HG03521 (cell line): Measurements from ENCODE around the gene IGF2BP2.
"Not testable (repeated sequence)": the region's sequence is repeated elsewhere in the genome, so short reads cannot be mapped to it uniquely, and the experiment has no call there.

Experiments used
- ATAC-seq: cut with Tn5 transposase; IDR thresholded peaks from one replicate; pipeline ENCODE4 v1.9.1; 2021; ENCODE audit warnings: mild to moderate bottlenecking, moderate library complexity; ENCODE audit not compliant: unreplicated experiment

The IGF2BP2 gene

DNA sequence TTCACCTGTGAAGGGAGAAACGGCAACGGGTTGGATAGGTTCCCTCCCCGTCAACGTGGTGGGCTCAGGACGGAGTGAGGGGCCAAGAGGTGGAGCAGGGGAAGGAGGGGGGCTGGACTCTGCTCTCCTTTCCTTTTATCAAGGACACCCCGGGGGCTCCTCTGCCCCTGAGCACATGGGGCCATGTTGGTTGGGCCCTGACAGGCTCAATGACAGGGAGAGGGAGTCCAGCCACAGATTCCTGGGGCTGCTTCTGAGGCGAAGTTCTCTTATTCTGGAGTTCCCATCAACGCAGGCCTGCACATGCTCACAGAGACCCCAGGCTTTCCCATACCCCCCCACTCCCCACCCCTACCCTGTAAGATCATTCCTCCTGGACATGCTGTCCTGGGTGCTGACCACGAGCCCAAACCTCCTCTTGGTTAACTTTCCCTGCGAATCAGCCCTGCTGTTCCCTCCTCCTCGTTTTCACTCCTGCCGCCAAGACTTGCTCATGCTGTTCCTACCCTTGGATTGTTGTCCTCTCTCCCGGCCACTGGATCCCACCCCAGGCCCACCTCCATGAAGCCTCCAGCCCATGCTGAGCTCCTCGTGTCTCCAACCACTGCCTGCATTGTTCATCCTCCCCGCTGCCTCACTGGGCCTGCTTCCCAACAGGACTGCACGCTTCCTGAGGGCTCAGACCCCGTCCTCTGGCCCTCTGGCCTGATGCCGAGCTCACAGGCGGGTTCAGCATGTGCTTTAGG lies 177.5 kb downstream of the IGF2BP2 start:
- ATAC-seq, result no peak

DNA sequence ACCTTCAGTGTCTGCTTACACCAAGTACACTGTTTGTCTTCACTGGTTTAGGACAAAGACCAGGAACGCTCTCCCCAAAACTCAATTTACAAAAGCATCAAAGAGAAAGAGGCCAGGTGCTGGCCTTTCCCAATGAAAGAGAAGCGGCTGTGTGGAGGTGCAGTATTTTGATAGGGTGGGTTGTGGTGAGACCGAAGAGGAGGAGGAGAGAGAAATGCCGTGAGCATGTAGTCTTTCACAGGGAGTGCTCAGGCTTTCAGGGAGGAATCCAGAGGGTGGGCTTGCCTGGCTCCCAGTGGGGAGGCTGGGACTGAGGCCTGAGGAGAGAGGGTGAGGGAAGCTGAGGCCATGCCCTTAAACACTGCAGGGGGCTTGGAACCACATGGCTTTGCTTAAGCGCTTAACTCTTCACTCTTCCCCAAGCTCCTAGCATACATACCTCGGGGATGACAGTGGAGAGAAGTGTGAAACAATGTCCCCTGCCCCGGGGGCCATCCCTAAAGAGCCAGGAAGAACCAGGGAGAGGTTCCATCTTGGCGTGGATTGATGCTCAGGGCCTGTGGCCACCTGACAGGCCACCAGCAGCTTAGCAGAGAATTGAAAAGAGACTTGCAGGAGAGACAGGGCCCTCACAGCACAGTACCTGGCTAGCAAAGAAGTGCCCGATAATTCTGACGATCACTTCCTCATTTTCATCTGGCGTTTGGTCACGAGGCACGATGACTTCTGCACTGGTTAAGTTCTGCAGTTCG lies 178.3 kb downstream of the IGF2BP2 start:
- ATAC-seq, result no peak

DNA sequence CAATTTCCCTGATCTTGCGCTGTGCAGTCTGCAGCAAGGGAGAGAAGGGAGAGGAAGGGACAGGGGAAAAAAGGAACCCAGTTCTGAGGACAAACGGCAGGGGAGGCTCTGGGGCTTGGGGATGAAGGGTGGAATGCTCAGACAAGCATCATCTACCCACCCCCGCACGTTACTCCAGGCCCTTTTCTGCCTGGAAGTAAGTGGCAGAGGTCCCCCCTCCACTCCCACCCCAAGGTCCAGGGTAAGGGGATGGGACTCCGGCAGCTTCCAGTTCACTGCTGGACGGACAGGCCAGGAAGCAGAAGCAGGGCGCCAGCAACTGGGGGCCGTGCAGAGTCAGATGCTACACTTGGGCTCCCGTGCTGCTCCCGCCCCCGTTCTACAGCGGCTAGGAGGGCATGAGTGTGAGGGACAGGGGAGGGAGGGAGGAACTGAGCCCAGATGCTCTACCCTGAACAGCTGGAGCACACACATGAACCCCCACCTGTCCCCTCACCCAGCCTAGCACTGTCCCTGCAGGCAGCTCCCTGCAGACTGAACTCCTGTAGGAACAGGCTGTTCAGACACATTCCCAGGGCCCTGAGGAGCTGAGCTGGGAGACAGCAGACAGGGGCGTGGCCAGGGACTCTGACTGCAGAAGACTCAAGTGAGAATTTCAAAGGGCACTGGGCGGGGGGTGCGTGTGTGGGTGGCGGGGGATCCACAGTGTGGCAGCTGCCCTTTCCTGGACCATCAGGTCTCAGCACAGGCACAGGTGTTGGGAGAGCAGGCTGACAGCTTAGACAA lies 179.1 kb downstream of the IGF2BP2 start:
- ATAC-seq, result no peak

DNA sequence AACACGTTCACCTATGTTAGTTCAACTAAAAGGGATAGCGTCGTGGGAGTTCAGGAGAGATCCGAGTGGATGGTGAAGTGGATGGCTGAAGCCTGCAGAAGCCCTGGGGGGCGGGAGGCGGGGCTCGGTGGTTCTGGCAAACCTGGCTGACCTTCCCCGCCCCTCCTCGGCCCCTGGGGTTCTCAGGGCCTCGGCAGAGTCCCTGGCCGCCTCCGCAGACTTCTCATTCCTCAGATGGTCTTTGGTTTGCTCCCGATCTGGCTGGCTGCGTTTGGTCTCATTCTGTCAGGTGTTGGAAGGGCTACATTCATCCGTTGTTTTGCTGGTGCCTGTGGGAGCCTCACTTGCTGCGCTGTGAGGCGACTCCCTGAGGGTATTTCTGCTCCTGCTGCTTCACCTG lies 179.7 kb downstream of the IGF2BP2 start:
- ATAC-seq, result not testable (repeated sequence)

DNA sequence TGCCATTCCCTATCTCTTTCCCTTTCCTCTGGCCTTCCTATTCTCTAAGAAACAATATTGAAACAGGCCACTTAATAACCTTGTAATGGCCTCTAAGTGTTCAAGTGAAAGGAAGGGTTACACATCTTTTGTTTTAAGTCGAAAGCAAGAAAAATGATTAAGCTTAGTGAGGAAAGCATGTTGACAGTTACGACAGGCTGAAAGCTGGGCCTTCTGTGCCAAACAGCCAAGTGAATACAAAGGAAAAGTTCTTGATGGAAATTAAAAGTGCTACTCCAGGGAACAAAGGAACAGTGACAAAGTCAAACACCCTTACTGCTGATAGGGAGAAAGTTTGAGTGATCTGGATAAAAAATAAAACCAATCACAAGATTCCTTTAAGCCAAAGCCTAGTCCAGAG lies 184.5 kb downstream of the IGF2BP2 start:
- no peak for ATAC-seq

DNA sequence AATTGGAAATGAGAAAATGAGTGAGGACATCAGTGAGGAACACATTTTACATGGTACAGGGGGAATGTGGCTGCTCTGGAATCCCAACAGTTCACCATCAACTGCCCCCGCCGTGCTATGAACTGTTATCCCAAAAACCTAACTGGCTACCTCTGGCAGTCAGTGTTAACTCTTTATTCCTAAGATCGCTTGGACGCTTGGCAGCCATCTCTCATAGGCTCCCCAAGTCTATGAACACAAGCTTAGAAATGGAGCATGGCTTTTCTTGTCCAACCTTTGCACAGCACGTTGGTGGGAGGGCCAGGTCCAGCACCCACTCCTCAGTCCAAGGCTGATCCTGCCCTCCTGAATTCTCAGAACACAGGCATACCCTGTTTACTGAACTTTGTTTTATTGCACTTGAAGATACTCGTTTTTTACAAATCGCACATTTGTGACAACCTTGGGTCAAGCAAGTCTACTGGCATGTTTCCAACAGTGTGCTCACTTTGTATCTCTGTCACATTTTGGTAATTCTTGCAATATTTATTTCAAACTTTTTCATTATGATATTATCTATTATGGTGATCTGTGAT lies 185.1 kb downstream of the IGF2BP2 start:
- ATAC-seq, result no peak

DNA sequence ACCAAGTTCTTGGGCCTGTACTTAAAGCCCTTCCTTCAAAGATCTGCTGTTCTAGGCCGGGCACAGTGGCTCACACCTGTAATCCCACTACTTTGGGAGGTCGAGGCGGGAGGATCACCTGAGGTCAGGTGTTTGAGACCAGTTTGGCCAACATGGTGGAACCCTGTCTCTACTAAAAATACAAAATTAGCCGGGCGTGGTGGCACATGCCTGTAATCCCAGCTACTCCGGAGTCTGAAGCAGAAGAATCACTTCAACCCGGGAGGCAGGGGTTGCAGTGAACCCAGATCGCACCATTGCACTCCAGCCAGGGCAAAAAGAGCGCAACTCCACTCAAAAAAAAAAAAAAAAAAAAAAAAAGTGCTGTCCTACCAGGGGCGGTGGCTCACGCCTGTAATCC lies 186.2 kb downstream of the IGF2BP2 start:
- not testable (repeated sequence) for ATAC-seq

DNA sequence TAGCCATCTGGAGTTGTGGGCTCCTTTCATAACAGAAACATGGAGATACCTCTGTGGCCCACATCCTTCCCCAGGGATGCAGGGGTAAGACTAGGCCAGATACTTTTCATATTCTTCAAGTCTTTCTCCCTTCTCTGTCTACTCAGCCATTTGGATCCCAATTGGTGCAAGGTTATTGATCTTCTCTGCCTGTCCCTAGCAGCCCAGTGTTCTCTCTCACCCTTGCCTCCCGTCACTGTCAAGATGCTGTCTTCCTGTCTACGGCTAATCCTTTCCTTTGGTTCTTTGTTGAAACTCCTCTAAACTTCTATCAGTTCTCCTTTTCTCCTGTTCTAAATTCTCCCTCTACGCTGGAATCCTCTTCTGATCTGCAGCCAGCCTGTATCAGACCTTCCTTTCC lies 187.5 kb downstream of the IGF2BP2 start:
- no peak for ATAC-seq

DNA sequence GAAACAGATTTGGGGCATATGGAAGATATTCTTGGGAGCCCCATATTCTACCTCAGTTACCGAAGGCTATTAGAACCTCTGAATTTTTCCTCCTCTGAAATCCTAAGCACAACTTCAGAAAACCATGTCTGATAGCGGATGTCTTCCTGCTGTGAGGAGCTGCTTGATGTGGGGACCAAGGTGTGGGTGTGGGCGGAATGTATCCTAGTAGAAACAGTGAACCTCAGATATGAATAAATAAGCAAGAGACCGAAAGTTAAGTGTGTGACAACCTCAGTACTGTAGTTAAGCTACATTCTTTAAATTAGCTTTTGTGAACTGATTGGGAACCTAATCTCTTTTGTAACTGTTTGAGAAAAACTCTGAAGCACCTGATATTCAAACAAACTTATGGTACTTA lies 191.8 kb downstream of the IGF2BP2 start:
- ATAC-seq, result no peak

DNA sequence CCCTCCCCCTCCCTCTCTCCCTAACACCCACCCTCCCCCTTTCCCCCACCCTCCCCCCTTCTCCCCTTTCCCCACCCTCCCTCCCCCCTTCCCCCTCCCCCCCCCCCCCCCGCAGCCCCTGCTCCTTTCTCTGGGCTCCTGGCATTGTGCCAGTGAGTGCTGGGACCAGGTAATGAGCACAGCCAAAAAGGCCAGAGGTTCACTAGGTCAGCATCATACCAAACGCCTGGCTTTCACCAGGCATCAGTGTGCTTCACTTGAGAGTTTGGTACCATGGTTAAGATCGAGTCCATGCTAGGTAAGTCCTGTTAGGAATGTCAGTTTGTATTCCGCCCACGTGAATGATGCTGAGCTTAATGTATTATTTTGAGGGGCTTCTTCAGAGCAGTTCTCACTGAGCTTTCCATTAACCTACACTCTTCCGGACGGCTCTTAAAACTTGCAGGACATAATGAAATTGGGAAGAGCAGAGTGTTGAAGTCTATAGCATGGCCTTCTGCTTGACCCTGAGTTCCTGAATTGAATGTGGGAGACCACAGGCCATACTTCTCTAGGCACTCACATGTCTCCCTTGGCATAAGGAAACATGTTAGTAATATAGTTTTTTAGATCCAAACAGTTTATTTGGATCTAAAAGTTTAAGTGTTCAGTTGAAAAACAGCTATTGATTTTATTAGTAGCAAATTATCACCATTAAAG lies 193.2 kb downstream of the IGF2BP2 start:
- no peak for ATAC-seq

DNA sequence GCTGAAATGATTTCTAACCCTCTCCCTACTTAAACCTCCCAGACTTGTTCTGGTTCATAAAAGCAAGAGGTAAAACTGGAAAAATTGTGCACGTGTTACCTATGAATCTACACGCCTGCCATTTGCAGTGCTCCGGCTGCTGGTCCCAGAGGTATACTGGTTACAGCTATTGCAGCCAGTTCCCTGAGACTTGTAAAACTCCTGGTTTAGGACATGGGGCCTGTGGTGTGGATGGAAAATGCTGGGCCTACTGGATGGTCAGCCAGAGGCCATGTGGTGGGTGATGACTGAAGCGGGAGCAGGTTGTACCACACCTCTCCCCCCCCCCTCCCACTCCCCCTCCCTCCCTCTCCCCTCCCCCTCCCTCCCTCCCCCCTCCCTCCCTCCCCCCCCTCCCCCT lies 193.7 kb downstream of the IGF2BP2 start:
- ATAC-seq, result no peak

DNA sequence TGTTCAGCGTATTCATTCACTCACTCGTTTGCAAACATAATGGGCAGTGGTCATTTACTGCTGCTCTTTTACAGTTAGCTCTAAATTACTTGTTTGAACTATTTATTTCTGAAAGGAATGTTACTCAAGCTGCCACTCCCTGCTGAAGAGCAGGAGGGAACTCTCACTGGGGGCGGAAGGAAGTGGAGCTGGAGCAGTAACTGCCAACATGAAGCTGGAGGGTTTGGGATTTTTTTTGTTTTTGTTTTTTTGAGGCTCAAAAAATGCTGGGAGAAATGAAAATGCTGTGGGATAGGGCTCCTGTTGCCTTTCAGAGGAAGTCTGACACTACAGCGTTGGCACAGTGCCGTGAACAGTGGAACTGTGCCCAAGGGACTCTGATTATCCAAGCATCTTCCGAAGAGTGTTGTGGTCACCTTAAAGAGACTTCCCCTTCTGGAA lies 194.6 kb downstream of the IGF2BP2 start:
- no peak for ATAC-seq

DNA sequence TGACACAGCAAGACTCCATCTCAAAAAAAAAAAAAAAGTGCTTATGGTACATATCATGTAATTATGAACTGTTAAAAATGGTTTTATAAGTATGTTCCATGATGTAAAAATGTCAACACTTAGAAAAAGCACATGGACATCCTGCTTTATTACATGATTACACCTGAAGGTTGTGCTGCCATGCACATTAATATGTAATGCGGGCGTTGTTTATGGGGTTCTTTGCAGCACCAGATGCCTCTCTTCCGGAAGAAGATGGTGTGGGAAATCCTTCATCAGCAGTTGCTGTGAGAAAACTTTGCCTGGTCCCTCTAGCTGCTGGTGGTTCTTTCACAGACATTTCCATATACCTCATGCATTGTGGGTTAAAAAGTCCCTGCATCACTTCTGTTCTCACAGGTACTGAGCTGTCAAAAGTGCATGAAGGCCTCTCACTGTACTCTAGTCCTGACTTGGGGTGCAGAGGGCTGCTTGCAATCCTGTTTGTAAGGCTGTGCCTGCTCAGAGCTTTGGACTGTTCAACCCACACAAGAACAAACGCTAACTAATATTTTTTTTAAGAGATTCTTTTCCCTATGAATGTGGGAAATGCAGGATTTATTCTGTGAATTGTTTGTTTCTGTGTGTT lies 195.2 kb downstream of the IGF2BP2 start:
- ATAC-seq, result no peak

DNA sequence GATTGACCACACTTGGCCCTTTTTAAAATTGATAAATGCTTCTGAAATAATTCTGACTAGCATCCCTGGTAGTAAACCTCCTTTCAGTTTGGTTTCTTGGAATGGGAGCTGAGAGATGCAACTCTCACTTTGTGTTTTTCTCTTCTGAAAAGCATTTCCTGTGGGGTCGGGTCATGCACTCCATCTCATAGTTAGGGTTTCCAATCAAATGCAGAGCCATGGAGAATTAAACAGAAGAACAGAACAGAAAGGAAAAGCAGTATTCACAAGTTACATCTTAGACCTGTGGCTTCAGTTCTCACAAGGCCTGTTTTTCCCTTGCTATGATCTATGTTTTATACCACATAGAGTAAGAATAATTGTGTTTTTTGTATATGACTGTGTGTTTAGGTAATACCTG lies 199.1 kb downstream of the IGF2BP2 start:
- ATAC-seq, result no peak

DNA sequence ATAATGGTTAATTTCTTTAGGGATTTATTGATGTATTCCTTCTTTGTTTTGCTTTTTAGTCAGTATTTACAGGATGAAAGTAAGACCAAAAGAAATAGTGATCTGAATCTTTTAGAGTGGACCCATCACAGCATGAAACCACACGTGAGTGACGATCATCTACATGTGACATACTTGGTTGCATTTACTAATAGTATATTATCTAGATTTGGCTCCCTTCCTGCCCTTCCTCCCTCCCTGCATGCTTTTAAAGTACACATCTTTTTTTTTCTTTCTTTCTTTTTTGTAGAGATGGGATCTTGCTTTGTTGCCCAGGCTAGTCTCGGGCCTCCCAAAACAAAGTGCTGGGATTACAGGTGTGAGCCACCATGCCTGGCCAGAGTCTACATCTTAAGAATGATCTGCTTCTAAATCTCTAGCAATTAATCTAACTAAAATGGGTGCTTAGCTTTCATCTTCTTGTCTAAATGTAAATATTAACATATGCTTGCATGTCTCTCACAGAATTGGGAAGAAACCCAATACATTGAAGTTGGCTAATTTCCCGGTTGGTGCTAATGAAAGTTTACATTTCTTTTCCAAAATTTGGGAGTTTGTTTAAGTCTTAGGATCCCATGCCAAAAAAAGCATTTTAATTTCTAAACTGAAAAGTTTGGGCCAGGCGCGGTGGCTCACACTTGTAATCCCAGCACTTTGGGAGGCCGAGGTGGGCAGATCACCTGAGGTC lies 200.7 kb downstream of the IGF2BP2 start:
- ATAC-seq, result no peak

DNA sequence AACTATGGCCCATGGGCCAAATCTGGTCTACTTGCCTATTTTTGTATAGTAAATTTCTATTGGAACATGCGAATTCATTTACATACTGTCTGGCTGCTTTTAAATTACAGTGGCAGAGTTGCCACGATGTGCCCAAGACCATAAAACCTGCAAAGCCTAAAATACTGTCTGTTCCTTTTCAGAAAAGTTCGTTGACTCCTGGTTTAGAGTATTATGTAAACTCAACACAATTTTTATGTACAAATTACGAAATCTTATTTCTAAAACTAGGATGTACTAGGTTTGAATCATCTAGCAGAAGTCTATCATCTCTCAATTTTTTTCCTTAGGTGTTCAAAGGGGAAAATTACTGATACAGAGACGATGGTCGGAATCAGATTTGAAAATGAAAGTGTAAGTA lies 211.8 kb downstream of the IGF2BP2 start:
- no peak for ATAC-seq

DNA sequence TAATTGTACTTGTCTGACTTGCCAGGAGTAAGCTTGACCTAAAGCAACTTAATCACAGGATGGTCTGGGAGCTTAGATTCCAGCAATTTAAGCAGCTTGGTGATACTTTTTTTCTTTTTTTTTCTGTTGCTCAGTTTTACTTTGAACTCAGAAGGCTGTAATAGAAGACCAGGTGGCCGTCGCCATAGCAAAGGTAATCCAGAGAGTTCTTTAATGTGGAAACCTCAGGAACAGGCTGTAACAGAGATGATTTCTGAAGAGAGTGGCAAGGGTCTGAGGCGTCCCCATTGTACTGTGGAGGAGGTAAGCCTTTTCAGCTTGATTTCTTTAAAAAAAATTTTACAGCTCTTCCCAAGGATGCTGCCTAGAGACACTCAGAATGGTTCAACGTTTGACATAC lies 218.6 kb downstream of the IGF2BP2 start:
- ATAC-seq, result no peak

DNA sequence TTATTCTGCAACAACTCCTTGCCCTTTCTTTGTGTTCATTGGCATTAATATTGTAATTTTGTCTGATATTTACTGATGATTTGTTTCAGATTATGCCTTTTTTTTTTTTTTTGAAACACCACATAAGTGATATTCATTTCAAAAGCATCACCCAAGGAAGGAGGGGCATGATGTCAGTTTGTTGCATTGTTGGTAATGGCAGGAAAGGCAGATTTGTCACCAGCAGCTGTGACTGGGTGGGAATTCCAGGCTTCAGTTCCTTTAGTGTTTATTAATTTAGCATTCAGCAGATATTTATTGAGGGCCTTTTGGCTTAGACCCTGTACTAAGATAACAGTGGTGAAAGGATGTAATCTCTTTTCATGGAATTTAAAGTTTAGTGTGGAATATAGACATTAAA lies 219.3 kb downstream of the IGF2BP2 start:
- ATAC-seq, result no peak

DNA sequence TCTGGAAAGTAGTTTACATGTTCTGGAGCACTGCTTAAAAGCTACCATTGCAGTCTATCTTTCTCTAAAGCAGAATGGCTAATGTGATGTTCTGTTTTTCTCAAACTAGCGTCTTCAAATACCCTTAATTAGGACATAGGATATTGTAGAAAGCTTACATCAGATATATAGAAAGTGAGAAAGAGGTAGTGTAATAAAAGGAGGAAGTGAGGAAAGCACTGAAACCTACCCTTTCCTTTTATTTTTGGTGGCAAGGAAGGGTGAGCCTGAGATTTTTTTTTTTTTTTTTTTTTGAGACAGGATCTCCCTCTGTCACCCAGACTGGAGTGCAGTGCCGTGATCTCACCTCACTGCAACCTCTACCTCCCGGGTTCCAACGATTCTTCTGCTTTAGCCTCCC lies 229.3 kb downstream of the IGF2BP2 start:
- no peak for ATAC-seq

DNA sequence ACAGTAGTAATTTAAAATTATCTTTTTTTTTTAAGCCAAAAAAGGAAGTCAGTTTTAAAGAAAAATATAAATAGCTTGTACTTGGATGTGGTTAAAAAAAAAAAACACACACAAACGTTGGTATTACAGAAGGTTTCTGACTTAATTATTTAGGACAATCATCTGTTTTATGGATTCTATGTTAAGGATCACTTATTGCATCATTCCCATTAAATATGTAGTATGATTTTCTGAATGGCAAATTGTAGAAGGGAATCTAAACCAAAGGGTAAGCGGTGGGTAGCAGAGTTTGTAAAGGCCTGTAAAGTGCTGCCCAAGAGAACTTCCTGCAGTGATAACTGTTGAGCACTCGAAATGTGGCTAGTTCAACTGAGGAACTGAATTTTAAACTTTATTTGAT lies 230.8 kb downstream of the IGF2BP2 start:
- no peak for ATAC-seq
